AG04449 (cell line): ENCODE data around the gene CD81.

Experiments used
- CTCF ChIA-PET: fragments of 350-600 bp; formaldehyde crosslinking; extraction: SDS; loops from one replicate; lab custom pipeline; 2021; ENCODE audit warnings: antibody characterized with exemption; lab: Yijun Ruan, JAX
- POLR2A ChIA-PET: fragments of 400-600, 350-600 bp; formaldehyde crosslinking; extraction: SDS; loops from one replicate; lab custom pipeline; 2020; ENCODE audit warnings: antibody characterized with exemption, inconsistent platforms; lab: Yijun Ruan, JAX
- DNase-seq: peaks from one replicate; pipeline ENCODE4 v3.0.0-alpha.2; 2010; ENCODE audit warnings: low read depth, low spot score
- H3K4me3 ChIP-seq: 2 replicates; pipeline ENCODE4 v1.5.1; 2011; ENCODE audit warnings: low read depth, mild to moderate bottlenecking, control low read depth, low read length
- CTCF ChIP-seq: IDR thresholded peaks from one replicate; pipeline ENCODE4 v1.5.1; 2011; ENCODE audit warnings: mild to moderate bottlenecking, moderate library complexity, low read length, control low read depth, inconsistent platforms; ENCODE audit not compliant: insufficient read depth; ENCODE audit errors: missing control alignments

Gene CD81

DNA sequence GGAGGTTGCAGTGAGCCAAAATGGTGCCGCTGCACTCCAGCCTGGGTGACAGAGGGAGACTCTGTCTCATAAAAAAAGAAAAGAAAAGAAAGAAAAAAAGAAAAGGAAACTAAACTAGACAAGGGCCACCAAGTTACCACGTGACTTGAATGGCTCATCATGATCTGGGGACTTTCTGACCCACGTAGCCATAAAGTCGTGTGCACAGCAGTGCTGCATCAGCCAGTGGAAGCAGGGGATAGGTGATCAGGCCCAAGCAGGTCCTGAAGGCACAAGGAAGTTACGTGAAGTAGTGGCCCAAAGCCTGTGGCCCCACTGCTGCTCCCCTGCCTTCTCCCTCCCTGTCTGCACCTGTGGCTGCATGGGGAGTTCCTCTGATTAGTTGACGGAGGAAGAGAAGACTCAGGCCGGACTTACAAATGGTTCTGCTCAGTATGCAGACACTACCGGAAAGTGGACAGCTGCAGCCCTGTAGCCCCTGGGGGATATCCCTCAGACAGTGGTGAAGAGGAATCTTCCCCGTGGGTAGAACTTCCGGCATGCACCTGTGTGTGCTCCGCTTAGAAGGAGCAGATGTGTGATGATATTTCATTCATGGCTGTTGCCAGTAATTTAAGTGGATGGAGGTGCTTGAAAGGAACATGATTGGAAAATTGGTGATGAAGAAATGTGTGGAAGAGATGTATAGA is 18.2 kb upstream of the CD81 start:
- POLR2A ChIA-PET, result no interaction called here
- no peak for TF ChIP-seq CTCF
- no peak overlapping the region for H3K4me3 ChIP-seq
- CTCF ChIA-PET, result no interaction called here
- no peak for DNase-seq

- ChIA-PET CTCF (no interaction called here), POLR2A (no interaction called here)
- H3K4me3 ChIP-seq, result no peak overlapping the region
- TF ChIP-seq CTCF, result no peak
- no peak for DNase-seq
These were observed 17.6 kb upstream of the CD81 start for GRCh38 chr11:2359557-2359956.

- DNase-seq, result no peak
- POLR2A ChIA-PET, result no interaction called here
- H3K4me3 ChIP-seq, result no peak overlapping the region
- no peak for TF ChIP-seq CTCF
- CTCF ChIA-PET, result no interaction called here
These were observed 16.9 kb upstream of the CD81 start for GRCh38 chr11:2360081-2360642.

GRCh38 chr11:2361565-2361964 is 15.5 kb upstream of the CD81 start:
- CTCF ChIA-PET, result no interaction called here
- H3K4me3 ChIP-seq, result no peak overlapping the region
- POLR2A ChIA-PET, result no interaction called here
- no peak for DNase-seq
- no peak for TF ChIP-seq CTCF

DNA sequence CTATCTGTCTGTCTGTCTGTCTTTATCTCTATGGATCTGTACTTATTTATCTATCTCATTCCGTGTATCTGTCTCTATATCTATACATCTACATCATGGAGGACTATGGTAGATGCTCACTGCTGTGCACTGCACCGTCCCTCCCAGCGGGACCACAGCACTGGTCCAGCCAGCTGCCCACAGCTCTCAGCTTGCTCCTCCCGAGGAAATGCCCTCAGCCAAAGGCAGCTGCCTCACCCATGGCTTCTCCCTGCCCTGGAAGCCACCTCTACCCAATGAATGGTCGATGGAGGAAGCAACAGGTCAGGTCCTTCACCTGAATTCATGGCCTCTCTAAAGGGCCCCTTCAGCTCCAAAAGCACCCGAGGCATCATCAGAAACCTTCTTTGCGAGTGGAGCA is 14.7 kb upstream of the CD81 start:
- TF ChIP-seq CTCF, result no peak
- no peak overlapping the region for H3K4me3 ChIP-seq
- ChIA-PET POLR2A (no interaction called here), CTCF (no interaction called here)
- DNase-seq, result no peak

DNA sequence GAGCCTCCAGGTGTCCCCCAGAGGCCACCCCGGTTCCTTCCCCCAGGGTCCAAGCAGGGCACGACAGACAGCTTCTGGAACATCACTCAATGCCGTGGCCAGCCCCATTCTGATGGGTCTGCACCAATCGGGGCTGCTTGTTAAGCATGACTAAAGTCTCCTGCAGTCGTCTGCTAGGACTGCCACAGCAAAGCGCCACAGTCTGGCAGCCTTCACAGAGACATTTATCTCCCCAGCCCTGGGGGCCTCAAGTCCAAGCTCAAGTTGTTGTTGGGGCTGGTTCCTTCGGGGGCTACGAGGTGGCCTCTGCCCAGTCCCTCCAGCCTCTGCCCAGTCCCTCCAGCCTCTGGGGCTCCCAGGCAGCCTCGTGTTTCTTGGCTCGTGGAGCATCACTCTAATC is 14.0 kb upstream of the CD81 start:
- ChIA-PET POLR2A (no interaction called here), CTCF (no interaction called here)
- no peak for DNase-seq
- H3K4me3 ChIP-seq, result no peak overlapping the region
- TF ChIP-seq CTCF, result no peak
